Stomach (tissue), 4 donors: Measurements from ENCODE around the gene MRGPRE.

Experiments
- CTCF ChIP-seq, 7 experiments: fragments of 450-650 bp in 4 of 7; fragments of 200-600 bp in 3 of 7; sonication (generic) in 3 of 7; IDR thresholded peaks; one replicate each; pipeline ENCODE4 v1.5.1; 2016 to 2019; ENCODE audit warnings: antibody characterized with exemption in 7 of 7, control low read depth in 2 of 7, mild to moderate bottlenecking in 1 of 7
- EP300 ChIP-seq: sonication (generic); formaldehyde crosslinking; IDR thresholded peaks from one replicate; pipeline ENCODE4 v1.6.1; 2017; ENCODE audit warnings: antibody characterized with exemption
- POLR2A ChIP-seq, 4 donors: fragments of 450-650 bp; IDR thresholded peaks; one replicate each; pipeline ENCODE4 v1.6.1; 2016; ENCODE audit warnings: antibody characterized with exemption in 4 of 4, control low read depth in 2 of 4, mild to moderate bottlenecking in 1 of 4, moderate library complexity in 1 of 4
- POLR2AphosphoS5 ChIP-seq, 3 donors: sonication (generic); formaldehyde crosslinking; IDR thresholded peaks; one replicate each; pipeline ENCODE4 v1.6.1; 2016; ENCODE audit warnings: antibody characterized with exemption in 3 of 3

- no peak for TF ChIP-seq CTCF (IDR thresholded peaks at IDR 0.05)
- no peak for TF ChIP-seq EP300
- TF ChIP-seq POLR2A (IDR thresholded peaks at IDR 0.05), result no peak
- no peak for TF ChIP-seq POLR2AphosphoS5 (IDR thresholded peaks at IDR 0.05)
These were observed 9.0 kb downstream of the MRGPRE start for GRCh38 chr11:3222941-3223915.
